GM18498 (cell line): ENCODE data around the gene CHRNE.
"Not testable (repeated sequence)": the region's sequence is repeated elsewhere in the genome, so short reads cannot be mapped to it uniquely, and the experiment has no call there.

Experiments
- ATAC-seq: cut with Tn5 transposase; IDR thresholded peaks from one replicate; pipeline ENCODE4 v1.9.1; 2021; ENCODE audit warnings: mild to moderate bottlenecking, moderate library complexity; ENCODE audit not compliant: unreplicated experiment

The CHRNE gene

DNA sequence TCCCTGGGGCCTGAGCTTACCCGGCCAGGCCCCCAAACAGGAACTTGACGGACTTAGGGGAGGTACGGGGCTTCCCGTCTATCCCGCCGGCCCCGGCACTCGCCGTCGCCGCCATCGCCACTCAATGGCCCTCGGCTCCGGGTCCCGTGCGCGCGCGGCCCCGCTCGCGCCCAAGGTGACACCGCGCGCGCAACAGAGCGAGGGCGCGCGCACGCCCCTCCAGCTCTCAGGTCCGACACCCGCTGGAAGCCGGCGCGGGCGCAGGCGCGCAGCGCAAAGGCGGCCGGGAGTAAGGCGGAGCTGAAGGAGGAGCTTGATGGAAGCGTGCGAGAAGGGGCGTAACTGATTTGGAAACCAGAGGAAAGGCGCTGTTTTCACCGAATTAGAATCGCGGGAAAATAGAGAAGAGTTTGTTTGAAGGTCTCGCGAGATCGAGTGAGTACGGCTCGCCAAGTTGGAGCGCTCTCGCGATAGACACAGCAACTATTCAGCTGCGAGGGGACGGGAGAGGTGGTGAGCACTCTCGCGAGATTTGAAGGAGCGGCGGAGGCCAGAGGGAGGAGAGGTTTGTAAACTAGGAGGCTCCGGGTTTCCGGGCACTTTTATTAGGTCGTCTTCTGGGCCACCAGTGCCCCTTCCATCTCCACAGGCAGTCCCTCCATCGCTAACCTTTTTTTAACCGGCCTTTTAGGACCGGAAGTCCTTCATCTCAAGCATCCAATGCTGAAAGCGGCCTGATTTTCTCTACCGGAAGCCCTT, 37.1 kb upstream of the CHRNE start, which contains the start of the genes RNF167 and SLC25A11:
Gene RNF167 (plus strand): TSS at position 473 of the 759 bp plus-strand sequence. CDS start 642 bp downstream, outside the sequence.
Gene SLC25A11 (minus strand): TSS at position 251 of the 759 bp plus-strand sequence. CDS start 136 bp downstream, at position 115.
- ATAC-seq = peak; percentile 74

DNA sequence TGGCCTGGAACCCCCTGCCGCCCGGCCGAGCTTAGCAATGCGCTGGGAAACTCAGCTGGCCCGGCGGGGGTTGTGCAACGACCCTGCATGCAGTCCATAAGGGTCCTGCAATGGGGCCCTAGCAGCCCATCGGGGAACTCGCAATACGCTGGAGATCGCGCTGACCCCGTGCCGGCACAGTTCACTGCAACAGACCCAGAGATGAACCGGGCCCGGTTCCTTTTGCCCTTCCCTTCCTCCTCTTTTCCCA, 36.6 kb upstream of the CHRNE start:
- peak; percentile 15 for ATAC-seq

DNA sequence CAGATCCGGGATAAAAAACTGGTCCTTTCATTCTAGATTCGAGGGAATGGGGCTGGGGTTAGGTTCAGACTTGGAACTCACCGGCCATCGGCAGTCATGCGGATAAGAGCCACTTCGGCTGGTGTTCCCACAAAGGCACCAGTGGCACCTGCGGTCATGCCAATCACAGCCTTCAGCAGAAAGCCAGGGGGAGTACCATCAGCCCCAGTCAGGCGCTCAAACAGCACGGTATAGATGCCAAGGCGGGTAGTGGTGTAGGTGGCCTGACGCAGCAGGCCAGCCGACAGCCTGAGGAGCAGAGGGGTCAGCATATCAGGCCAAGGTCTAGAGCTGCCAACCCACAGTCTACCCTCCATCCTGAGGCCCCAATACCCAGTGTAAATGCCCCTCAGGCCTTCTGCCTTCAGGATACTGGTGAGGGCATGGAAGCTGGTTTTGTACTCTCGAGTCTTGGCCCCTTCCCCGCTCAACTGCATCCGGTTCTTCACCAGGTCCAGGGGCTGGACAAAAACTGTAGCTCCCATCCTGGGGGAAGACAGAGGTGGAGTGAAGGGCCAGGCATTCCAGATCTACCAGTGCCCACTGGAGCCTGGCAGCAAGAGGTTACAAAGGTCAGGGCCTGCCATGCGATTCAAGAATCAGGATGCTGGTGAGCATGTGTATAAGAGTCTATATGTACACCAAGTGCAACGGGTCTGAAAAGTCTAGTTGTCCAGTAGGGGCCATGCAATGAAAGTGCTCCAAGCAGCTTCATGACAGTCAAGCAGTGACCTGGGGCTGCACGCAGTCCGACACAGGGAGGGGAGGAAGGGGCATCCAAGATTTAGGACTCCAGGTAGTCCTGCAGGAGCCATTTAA, 36.0 kb upstream of the CHRNE start:
- no peak for ATAC-seq

DNA sequence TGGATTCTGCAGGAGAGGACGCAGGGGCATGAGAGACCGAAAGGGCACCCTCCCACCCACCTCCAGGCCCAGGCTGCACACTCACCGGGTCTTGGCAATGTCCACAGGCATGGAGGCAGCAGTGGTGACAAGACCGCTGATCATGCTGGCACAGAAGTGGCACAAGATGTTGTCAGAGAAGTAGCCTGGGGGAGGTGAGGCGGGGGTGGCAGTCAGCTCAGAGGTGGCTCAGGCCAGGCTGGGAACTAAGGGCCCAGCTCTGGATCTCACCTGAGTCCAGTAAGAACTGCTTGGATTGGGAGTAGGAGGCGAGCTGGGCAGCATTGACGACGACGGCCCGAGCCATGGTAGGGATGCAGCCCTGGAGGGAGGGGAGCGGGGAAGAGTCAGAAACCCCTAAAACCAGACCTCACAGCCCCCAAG, 35.2 kb upstream of the CHRNE start:
- ATAC-seq = no peak

DNA sequence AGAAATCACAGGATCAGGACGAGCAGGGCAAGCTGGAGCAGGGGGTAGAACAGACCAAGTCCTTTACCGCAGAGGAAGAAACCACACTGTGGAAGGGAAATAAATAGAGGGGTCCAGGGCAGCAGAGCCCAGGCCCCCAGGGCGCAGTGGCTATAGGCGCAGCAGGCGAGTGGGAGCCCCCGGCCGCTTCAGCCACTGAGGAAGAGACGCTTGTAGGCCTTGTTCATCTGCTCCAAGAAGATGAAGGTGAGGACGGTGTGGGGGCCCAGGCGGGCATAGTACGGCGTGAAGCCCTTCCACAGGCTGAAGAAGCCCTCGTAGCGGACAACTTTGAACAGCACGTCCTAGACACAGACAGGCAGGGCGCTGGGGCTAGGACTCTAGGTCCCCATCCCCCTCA, 34.7 kb upstream of the CHRNE start:
- ATAC-seq = no peak

DNA sequence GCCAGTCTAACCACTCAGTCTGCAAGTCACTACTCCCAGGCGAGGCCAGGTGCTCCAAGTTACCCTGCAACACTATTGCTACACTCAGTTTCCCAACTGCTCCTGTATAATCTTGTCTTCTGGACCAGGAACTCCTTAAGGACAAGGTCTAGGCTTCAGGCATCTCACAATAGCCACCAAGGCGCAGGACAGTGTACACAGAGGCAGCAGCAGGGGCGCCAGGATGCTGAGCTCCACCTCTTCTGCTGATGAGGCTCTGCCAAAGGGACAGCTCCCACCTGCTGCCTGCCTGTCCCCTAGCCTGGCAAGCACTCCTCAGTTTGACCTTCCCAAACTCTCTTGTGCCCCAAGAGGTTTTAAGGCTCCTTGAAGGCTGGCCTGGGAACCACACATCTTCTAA, 33.5 kb upstream of the CHRNE start:
- no peak for ATAC-seq

DNA sequence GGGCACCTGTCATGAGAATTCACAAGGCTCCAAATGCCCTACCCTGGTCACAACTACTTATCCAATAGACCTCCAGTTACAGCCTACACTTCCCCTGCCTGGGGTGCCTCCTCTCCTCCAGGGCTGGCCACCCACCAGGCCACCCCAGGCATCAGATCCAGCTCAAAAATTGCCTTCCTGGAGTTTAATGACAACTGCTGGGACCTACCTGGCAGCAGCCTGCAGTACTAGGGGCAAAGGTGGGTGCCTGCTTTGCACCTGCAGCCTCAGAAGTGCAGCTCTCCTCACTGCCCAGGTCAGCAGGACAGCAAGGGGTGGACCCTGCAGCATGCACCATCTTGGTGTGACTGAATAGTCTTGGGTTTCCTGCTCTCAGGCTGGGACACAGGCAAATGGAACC, 32.8 kb upstream of the CHRNE start:
- no peak for ATAC-seq

DNA sequence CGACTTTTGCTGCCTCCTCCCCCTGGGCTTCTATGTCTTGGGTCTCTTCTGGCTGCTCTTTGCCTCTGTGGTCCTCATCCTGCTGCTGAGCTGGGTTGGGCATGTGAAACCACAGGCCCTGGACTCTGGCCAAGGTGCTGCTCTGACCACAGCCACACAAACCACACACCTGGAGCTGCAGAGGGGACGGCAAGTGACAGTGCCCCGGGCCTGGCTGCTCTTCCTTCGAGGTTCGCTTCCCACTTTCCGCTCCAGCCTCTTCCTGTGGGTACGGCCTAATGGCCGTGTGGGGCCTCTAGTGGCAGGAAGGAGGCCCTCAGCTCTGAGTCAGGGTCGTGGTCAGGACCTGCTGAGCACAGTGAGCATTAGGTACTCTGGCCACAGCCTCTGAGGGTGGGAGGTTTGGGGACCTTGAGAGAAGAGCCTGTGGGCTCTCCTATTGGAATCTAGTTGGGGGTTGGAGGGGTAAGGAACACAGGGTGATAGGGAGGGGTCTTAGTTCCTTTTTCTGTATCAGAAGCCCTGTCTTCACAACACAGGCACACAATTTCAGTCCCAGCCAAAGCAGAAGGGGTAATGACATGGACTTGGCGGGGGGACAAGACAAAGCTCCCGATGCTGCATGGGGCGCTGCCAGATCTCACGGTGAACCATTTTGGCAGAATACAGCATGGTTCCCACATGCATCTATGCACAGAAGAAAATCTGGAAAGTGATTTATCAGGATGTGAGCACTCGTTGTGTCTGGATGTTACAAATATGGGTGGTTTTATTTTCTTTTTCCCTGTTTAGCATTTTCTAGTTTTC, 31.5 kb upstream of the CHRNE start:
- ATAC-seq = no peak

DNA sequence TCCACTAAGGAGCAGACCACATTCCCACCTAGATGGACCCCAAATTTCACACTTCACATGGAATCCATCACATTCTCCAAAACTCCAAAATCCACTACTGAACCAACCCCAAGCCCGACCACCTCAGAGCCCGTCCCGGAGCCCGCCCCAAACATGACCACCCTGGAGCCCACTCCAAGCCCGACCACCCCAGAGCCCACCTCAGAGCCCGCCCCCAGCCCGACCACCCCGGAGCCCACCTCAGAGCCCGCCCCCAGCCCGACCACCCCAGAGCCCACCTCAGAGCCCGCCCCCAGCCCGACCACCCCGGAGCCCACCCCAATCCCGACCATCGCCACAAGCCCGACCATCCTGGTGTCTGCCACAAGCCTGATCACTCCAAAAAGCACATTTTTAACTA, 30.7 kb upstream of the CHRNE start:
- ATAC-seq = no peak

DNA sequence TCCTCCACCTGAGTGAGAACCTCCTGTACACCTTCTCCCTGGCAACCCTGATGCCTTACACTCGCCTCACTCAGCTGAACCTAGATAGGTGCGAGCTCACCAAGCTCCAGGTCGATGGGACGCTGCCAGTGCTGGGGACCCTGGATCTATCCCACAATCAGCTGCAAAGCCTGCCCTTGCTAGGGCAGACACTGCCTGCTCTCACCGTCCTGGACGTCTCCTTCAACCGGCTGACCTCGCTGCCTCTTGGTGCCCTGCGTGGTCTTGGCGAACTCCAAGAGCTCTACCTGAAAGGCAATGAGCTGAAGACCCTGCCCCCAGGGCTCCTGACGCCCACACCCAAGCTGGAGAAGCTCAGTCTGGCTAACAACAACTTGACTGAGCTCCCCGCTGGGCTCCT, 29.9 kb upstream of the CHRNE start:
- no peak for ATAC-seq

DNA sequence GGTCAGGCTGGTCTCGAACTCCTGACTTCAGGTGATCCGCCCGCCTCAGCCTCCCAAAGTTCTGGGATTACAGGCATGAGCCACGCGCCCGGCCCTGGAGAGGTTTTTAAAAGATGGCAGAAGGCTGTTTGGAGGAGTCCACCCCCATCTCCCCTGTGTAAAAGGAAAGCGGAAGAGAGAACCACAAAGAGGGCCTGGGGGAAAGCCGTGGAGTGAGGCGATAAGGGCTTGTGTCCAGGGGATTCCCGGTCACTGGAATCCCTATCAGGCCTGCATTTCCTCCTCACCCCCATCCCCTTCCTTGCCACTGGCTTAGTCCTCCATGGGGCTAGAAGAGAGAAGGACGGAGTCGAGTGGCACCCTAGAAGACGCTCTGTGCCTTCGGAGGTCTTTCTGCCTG, 29.1 kb upstream of the CHRNE start, which contains the start of gene GP1BA:
Gene GP1BA (plus strand): TSS at position 315 of the 400 bp plus-strand sequence. CDS start 328 bp downstream, outside the sequence.
- ATAC-seq = no peak

DNA sequence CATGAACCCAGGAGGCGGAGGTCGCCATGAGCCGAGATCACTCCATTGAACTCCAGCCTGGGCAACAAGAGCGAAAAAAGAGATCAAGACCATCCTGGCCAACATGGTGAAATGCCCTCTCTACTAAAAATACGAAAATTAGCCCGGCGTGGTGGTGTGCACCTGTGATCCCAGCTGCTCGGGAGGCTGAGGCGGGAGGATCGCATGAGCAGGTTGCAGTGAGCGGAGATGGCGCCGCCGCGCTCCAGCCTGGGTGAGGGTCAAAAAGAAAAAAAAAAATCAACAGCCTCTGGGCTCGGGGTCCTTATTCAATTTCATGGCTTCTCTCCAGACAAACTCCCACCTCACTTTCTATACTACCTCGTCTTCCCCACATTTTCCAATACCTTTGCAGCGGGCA, 26.0 kb upstream of the CHRNE start:
- no peak for ATAC-seq

DNA sequence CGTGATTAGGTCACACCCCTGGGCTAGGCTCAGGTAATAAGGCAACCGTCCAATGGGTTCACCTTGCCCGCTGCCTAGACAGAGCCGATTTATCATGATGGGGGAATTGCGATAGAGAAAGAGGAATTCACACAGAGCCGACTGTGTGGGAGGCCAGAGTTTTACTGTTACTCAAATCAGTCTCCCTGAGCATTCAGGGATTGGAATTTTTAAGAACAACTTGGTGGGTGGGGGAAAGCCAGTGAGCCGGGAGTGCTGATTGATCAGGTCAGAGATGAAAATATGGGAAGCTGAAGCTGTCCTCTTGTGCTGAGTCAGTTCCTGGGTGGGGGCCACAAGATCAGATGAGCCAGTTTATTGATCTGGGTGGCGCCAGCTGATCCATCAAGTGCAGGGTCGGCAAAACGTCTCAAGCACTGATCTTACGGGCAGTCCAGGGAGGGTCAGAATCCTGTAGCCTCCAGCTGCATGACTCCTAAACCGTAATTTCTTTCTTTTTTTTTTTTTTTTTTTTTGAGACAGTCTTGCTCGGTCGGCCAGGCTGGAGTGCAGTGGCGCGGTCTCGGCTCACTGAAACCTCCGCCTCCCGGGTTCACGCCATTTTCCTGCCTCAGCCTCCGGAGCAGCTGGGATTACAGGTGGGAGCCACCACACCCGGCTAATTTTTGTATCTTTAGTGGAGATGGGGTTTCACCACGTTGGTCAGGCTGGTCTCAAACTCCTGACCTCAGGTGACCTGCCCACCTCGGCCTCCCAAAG, 23.9 kb upstream of the CHRNE start:
- ATAC-seq = not testable (repeated sequence)

DNA sequence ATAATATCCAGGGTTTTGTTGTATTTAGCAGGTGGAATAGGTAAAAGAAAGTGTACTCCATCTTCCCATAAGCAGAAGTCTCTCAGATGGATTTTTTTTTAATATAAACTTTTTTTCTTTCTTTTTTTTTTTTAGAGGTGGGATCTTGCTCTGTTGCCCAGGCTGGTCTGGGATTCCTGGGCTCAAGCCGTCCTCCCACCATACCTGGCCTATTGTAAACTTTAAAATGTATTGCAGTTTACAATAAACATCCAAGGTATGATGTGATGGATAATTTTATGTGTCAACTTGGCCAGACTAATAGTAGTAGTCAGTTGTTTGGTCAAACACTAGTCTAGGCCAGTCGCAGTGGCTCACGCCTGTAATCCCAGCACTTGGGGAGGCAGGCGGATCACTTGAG, 18.4 kb upstream of the CHRNE start:
- ATAC-seq = no peak

DNA sequence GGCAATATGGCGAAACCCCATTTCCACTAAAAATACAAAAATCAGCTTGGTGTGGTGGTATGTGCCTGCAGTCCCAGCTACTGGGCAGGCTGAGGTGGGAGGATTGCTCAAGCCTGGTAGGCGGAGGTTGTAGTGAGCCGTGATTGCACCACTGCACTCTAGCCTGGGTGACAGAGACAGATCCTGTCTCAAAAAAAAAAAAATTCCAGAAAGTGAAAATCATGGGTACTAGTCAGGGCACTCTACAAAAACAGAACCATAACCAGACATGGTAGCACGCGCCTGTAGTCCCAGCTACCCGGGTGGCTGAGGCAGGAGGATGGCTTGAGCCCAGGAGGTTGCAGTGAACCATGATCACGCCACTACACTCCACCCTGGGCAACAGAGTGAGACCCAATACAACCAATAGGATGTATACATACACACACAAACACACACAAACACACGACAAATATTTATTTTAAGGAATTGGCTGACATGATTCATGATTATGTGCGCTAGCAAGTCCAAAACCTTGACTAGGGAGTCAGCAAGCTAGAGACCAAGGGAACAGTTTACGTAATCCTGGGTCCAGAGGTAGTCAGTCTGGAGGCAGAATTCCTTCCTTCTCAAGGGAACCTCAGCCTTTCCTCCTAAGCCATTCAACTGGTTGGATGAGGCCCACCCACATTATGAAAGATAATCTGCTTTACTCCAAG, 17.6 kb upstream of the CHRNE start:
- ATAC-seq = no peak

DNA sequence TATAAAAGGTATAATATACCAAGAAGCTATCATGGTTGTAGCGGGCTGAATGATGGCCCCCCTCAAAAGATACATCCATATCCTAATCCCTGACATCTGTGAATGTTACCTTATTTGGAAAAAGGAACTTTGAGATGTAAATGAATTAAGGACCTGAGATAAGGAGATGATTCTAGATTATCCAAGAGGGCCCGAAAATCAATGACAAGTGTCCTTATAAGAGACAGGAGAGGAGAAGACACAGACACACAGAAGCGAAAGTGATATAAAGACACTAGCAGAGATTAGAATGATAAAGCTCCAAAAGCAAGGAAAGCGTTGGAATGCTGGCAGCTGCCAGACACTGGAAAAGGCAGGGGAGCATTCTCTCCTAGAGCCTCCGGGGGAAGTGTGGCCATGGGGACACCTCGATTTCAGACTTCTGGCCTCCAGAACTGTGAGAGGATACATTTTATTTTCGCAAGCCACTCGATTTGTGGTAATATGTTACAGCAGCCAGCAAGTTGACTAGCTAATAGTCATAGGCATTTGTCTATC, 16.7 kb upstream of the CHRNE start:
- no peak for ATAC-seq

DNA sequence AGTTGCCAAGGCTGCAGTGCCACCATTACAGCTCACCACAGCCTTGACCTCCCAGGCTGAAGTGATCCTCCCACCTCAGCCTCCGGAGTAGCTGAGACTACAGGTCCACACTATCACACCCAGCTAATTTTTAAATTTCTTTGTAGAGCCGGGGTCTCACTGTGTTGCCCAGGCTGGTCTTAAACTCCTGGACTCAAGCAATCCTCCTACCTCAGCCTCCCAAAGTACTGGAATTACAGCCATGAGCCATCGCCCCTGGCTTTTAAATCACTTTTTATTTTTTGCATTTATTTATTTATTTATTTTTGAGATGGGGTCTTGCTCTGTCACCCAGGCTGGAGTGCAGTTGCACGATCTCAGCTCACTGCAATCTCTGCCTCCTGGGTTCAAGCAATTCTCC, 11.7 kb upstream of the CHRNE start:
- ATAC-seq = not testable (repeated sequence)

DNA sequence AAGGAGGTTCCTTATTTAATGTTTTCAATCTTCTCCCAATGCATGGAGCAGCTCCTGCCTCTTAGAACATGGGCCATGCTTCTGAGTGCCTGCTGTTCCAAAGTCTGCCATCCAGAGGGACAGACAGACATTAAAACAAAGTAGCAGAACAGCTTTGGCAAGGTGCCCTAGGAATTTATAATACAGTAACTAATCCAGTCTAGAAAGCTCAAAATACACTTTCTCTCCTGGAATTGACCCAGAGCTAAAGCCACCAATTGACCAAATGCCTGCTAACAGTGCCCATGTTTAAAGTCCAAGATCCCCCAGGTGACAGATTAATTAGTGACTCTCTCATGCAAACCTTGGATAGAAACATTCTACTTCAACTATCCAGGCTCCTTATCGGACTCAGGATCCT, 11.1 kb upstream of the CHRNE start:
- ATAC-seq = no peak

DNA sequence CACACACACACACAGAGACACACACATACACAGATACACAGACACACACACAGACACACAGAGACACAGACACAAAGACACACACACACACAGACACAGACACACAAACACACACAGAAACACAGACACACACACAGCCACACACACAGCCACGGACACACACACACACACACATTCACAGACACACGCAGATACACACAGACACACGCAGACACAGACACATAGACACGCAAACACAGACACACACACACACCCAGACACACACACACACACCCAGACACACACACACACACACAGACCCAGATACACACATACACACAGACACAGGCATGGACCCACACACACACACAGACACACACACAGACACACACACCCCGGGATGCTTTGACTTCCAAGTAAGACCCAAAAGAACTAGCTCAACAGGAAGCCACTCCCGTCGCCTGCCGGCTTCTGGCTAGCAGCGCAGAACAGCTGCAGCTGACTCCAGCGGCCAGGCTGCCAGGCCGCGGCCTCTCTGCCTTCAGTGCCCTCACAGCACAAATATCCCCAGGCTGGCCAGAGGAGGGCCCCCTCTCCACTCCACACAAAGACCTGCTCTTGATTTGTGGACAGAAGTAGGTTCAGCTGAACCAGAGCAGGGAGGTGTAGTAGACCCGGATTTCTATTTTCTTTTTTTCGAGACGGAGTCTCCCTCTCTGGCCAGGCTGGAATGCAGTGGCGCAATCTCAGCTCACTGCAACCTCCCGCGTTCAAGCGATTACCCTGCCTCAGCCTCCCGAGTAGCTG, 6.0 kb upstream of the CHRNE start:
- peak; percentile 62 for ATAC-seq
